ENCODE results near the gene LRG1.
"Not testable (repeated sequence)": the region's sequence is repeated elsewhere in the genome, so short reads cannot be mapped to it uniquely, and the experiment has no call there.

Gene LRG1

DNA sequence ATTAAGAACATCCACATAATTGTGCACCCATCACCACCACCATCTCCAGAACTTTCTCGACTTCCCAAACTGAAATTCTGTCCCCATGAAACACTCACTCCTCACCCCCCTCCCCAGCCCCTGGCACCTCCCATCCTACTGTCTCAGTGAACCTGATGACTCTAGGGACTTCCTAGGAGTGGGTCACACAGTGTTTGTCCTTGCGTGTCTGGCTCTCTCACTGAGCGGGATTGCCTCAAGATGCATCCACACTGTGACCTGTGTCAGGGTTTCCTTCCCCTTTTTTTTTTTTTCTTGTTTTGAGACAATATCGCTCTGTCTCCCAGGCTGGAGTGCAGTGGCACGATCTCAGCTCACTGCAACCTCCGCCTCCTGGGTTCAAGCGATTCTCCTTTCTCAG, 22.2 kb upstream of the LRG1 start:
- not testable (repeated sequence) for H4K8ac ChIP-seq (ENCODE audit: low read length); H3K36me3 ChIP-seq (ENCODE audit: control insufficient read depth in 1 of 2, insufficient read depth in 2 of 2, low read depth in 1 of 2, low read length in 2 of 2); H3K18ac ChIP-seq (ENCODE audit: low read depth in 1 of 2, low read length in 2 of 2); H3K4me2 ChIP-seq (ENCODE audit: low read length, poor library complexity, severe bottlenecking); H2BK5ac ChIP-seq (ENCODE audit: low read depth, low read length, poor library complexity, severe bottlenecking); H2AK5ac ChIP-seq (ENCODE audit: low read length, severe bottlenecking); H3K9me3 ChIP-seq (ENCODE audit: control insufficient read depth, low read length); H3K27ac ChIP-seq (ENCODE audit: low read length, poor library complexity, severe bottlenecking); H3K23ac ChIP-seq (ENCODE audit: low read length in 2 of 2); H3K9ac ChIP-seq (ENCODE audit: low read length); H4K91ac ChIP-seq (ENCODE audit: low read length); H2AFZ ChIP-seq (ENCODE audit: low read depth, low read length); H2BK15ac ChIP-seq (ENCODE audit: low read depth, poor library complexity, severe bottlenecking); H3K4me3 ChIP-seq (ENCODE audit: insufficient read depth in 1 of 2, low read depth in 1 of 2, low read length in 2 of 2); H3K4ac ChIP-seq (ENCODE audit: low read depth in 1 of 2, low read length in 2 of 2); H2BK120ac ChIP-seq (ENCODE audit: low read depth, low read length); H3K79me1 ChIP-seq (replicated peaks; ENCODE audit: low read length, poor library complexity, severe bottlenecking); DNase-seq; H2BK12ac ChIP-seq (ENCODE audit: low read length in 2 of 2); H3K14ac ChIP-seq (ENCODE audit: low read length in 2 of 2)
- H3K27me3 ChIP-seq (ENCODE audit: control insufficient read depth in 1 of 2, insufficient read depth in 1 of 2, low read length in 2 of 2) = peaks cover 4 to 20% of the 10 kb centered on the region in 2 experiments
- H3K4me1 ChIP-seq (ENCODE audit: control insufficient read depth, insufficient read depth, low read depth, low read length) = peaks cover 11% of the 10 kb centered on the region
- 92% methylated on average over 6 of the region's 7 CpGs for WGBS

DNA sequence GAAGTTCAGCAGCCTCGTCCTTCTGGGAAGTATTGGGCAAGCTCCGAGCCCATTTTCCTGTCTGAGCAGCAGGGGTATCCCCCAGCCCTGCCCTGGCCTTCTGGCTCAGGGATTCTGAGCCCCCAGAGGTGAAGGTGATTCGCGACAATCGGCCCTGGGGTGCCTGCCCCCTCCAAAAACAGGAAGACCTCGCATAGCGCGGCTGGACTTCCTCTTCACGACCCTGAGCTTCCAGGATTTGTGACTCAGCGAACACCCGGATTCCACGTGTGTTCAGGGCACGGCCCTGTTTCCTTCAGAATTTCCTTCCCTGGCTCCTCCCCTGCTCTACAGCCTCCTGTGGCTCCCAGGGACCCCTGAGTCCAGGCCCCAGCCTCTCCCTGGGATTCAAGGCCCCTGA, 19.7 kb upstream of the LRG1 start, which contains the start of gene SEMA6B:
Gene SEMA6B, minus strand, starts transcription at position 116 of the 400 bp plus-strand sequence. CDS start 1,227 bp downstream, outside the sequence.
- Histone ChIP-seq H4K8ac (ENCODE audit: low read length) (peak within 1 kb of the TSS; percentile 12), H2AK5ac (ENCODE audit: low read length, severe bottlenecking) (no peak within 1 kb of the TSS), H3K9ac (ENCODE audit: low read length) (no peak within 1 kb of the TSS), H3K18ac (ENCODE audit: low read depth in 1 of 2, low read length in 2 of 2) (no peak within 1 kb of the TSS), H2BK5ac (ENCODE audit: low read depth, low read length, poor library complexity, severe bottlenecking) (no peak within 1 kb of the TSS), H3K27me3 (ENCODE audit: control insufficient read depth in 1 of 2, insufficient read depth in 1 of 2, low read length in 2 of 2) (peaks cover 0 to 17% of the 10 kb centered on the region in 2 experiments), H4K91ac (ENCODE audit: low read length) (no peak within 1 kb of the TSS), H3K4me2 (ENCODE audit: low read length, poor library complexity, severe bottlenecking) (no peak within 1 kb of the TSS), H3K4me3 (ENCODE audit: insufficient read depth in 1 of 2, low read depth in 1 of 2, low read length in 2 of 2) (no peak within 1 kb of the TSS), H2BK120ac (ENCODE audit: low read depth, low read length) (no peak within 1 kb of the TSS), H3K23ac (ENCODE audit: low read length in 2 of 2) (no peak within 1 kb of the TSS), H3K4ac (ENCODE audit: low read depth in 1 of 2, low read length in 2 of 2) (peak within 1 kb of the TSS in 1 of 2 experiments; percentile 32), H3K9me3 (ENCODE audit: control insufficient read depth, low read length) (no peaks in the 10 kb centered on the region), H3K36me3 (ENCODE audit: control insufficient read depth in 1 of 2, insufficient read depth in 2 of 2, low read depth in 1 of 2, low read length in 2 of 2) (peaks cover 0 to 16% of the 10 kb centered on the region in 2 experiments), H3K27ac (ENCODE audit: low read length, poor library complexity, severe bottlenecking) (no peak within 1 kb of the TSS), H2BK15ac (ENCODE audit: low read depth, poor library complexity, severe bottlenecking) (no peak within 1 kb of the TSS), H2AFZ (ENCODE audit: low read depth, low read length) (no peak within 1 kb of the TSS), H3K79me1 (replicated peaks; ENCODE audit: low read length, poor library complexity, severe bottlenecking) (no peaks in the 10 kb centered on the region), H3K14ac (ENCODE audit: low read length in 2 of 2) (no peak within 1 kb of the TSS), H3K4me1 (ENCODE audit: control insufficient read depth, insufficient read depth, low read depth, low read length) (peaks cover 8% of the 10 kb centered on the region), H2BK12ac (ENCODE audit: low read length in 2 of 2) (no peak within 1 kb of the TSS)
- 46% methylated on average over 13 of the region's 13 CpGs for WGBS
- peak; percentile 29 for DNase-seq

DNA sequence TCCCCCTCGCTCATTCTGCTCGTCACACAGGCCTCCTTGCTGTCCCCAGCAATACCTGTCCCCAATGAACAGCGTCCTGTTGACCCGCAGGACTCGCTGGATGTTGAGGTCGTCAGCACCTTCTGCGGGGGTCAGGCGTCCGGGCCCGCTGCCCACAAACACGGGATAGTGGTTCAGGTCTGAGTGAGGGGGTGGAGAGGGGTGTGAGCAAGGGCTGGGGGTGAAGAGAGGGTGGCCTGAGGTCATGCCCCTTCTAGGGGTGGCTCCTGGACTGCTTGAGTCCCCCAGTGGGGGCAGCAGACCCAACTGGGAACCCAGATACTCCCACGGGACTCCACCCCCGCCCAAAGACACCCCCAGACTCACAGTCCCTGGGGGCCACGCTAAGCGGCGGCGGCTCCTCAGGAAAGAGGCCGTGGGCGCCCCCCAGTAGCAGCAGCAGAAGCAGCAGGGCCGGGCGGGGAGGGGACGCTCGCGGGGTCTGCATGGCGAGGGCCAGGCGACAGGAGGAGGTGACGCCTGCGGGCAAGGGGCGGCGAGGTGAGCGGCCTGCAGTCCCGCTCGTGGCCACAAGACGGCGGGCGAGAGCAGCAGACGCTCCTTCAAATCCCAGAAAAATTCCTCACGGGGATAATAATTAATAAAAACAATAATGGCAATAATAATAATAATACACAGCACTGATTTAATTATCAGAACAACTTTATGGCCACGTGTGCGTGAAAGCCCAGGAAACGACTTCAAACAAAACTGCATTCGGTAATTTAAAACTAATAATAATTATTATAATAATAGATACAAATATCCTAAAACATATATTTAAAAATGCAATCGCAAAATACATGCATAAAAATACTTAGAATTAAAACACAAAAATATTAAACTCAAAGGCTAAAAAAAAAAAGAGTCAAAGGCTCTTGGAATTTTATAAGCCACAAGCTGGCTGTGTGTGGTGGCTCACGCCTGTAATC, 18.4 kb upstream of the LRG1 start:
- Histone ChIP-seq H3K4me2 (ENCODE audit: low read length, poor library complexity, severe bottlenecking) (no peak overlapping the region), H2BK15ac (ENCODE audit: low read depth, poor library complexity, severe bottlenecking) (peak overlapping the region; percentile 56), H3K4me1 (ENCODE audit: control insufficient read depth, insufficient read depth, low read depth, low read length) (peaks cover 8% of the 10 kb centered on the region), H3K14ac (ENCODE audit: low read length in 2 of 2) (no peak overlapping the region), H2AK5ac (ENCODE audit: low read length, severe bottlenecking) (no peak overlapping the region), H4K8ac (ENCODE audit: low read length) (peak overlapping the region; percentile 76), H3K79me1 (replicated peaks; ENCODE audit: low read length, poor library complexity, severe bottlenecking) (no peaks in the 10 kb centered on the region), H2BK12ac (ENCODE audit: low read length in 2 of 2) (peak overlapping the region in 1 of 2 experiments; percentile 10), H2BK120ac (ENCODE audit: low read depth, low read length) (no peak overlapping the region), H3K9ac (ENCODE audit: low read length) (no peak overlapping the region), H3K18ac (ENCODE audit: low read depth in 1 of 2, low read length in 2 of 2) (peak overlapping the region in 1 of 2 experiments; percentile 57), H3K4me3 (ENCODE audit: insufficient read depth in 1 of 2, low read depth in 1 of 2, low read length in 2 of 2) (no peak overlapping the region), H2BK5ac (ENCODE audit: low read depth, low read length, poor library complexity, severe bottlenecking) (no peak overlapping the region), H2AFZ (ENCODE audit: low read depth, low read length) (no peak overlapping the region), H3K9me3 (ENCODE audit: control insufficient read depth, low read length) (no peaks in the 10 kb centered on the region), H3K36me3 (ENCODE audit: control insufficient read depth in 1 of 2, insufficient read depth in 2 of 2, low read depth in 1 of 2, low read length in 2 of 2) (peaks cover 0 to 19% of the 10 kb centered on the region in 2 experiments), H3K27ac (ENCODE audit: low read length, poor library complexity, severe bottlenecking) (no peak overlapping the region), H4K91ac (ENCODE audit: low read length) (no peak overlapping the region), H3K27me3 (ENCODE audit: control insufficient read depth in 1 of 2, insufficient read depth in 1 of 2, low read length in 2 of 2) (peaks cover 0 to 17% of the 10 kb centered on the region in 2 experiments), H3K4ac (ENCODE audit: low read depth in 1 of 2, low read length in 2 of 2) (peak overlapping the region in 1 of 2 experiments; percentile 25), H3K23ac (ENCODE audit: low read length in 2 of 2) (no peak overlapping the region)
- 40% methylated on average over 25 of the region's 44 CpGs for whole genome bisulfite sequencing
- peak; percentile 22 for DNase-seq

Data from mesenchymal stem cell (in vitro differentiated cells and primary cell).